GM12878 (cell line): ENCODE data around the gene LDOC1.

Source experiments
- BACH1 ChIP-seq: fragments of 450-650 bp; IDR thresholded peaks from 2 replicates; pipeline ENCODE4 v1.6.1; 2017; ENCODE audit warnings: mild to moderate bottlenecking, borderline replicate concordance
- EZH2 ChIP-seq: IDR thresholded peaks from 2 replicates; pipeline ENCODE4 v1.6.1; 2012; ENCODE audit warnings: low read depth, mild to moderate bottlenecking, control low read depth, inconsistent platforms, low read length, borderline replicate concordance; ENCODE audit not compliant: control insufficient read depth
- JUND ChIP-seq: IDR thresholded peaks from 2 replicates; pipeline ENCODE4 v1.6.1; 2012; ENCODE audit warnings: low read depth, mild to moderate bottlenecking, low read length, improper control_type of control experiment, moderate library complexity
- NFYB ChIP-seq: IDR thresholded peaks from 2 replicates; pipeline ENCODE4 v1.6.1; 2011; ENCODE audit warnings: low read depth, mild to moderate bottlenecking, low read length, improper control_type of control experiment, moderate library complexity; ENCODE audit not compliant: insufficient read depth
- ZBTB33 ChIP-seq: fragments of 450-650 bp; IDR thresholded peaks from 2 replicates; pipeline ENCODE4 v1.6.1; 2017; ENCODE audit warnings: mild to moderate bottlenecking
- TF ChIP-seq, protein P1 (sequence below), 3 experiments: IDR thresholded peaks in 2 of 3; conservative IDR thresholded peaks in 1 of 3; 2 replicates each; pipeline ENCODE4 v1.5.1; 2011; ENCODE audit warnings: low read depth in 3 of 3, low read length in 3 of 3, mild to moderate bottlenecking in 3 of 3, control low read depth in 2 of 3, moderate library complexity in 2 of 3, inconsistent platforms in 1 of 3, mixed read lengths in 1 of 3; ENCODE audit not compliant: control insufficient read depth in 2 of 3, insufficient read depth in 1 of 3; ENCODE audit errors: extremely low read depth in 1 of 3

DNA sequence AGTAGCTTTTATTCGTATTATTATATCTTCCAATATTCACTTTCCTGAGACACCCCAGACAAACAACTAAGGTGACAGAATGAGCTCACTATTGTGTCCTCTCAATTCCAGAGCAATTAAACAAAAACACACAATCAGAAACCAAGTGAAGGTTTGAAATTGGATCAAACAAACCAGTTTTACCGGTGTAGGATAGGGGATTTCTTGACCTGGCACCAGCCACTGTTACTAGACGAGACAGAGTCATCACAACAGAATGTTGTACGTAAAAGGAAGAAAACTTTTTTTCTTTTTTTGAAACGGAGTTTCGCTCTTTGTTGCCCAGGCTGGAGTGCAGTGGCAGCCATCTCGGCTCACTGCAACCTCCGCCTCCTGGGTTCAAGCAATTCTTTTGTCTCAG lies 43.7 kb downstream of the LDOC1 start:
- TF ChIP-seq EZH2 (no peak), JUND (no peak), ZBTB33 (no peak), BACH1 (no peak), NFYB (no peak)
- TF ChIP-seq, protein P1, sequence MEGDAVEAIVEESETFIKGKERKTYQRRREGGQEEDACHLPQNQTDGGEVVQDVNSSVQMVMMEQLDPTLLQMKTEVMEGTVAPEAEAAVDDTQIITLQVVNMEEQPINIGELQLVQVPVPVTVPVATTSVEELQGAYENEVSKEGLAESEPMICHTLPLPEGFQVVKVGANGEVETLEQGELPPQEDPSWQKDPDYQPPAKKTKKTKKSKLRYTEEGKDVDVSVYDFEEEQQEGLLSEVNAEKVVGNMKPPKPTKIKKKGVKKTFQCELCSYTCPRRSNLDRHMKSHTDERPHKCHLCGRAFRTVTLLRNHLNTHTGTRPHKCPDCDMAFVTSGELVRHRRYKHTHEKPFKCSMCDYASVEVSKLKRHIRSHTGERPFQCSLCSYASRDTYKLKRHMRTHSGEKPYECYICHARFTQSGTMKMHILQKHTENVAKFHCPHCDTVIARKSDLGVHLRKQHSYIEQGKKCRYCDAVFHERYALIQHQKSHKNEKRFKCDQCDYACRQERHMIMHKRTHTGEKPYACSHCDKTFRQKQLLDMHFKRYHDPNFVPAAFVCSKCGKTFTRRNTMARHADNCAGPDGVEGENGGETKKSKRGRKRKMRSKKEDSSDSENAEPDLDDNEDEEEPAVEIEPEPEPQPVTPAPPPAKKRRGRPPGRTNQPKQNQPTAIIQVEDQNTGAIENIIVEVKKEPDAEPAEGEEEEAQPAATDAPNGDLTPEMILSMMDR (IDR thresholded peaks at IDR 0.05 in 2 of 3, conservative IDR thresholded peaks at IDR 0.05 in 1 of 3; ENCODE audit: control insufficient read depth in 2 of 3, extremely low read depth in 1 of 3, insufficient read depth in 1 of 3, low read depth in 3 of 3, low read length in 3 of 3), result no peak
